Measurements from ENCODE around the gene RTP1.

RTP1 gene

DNA sequence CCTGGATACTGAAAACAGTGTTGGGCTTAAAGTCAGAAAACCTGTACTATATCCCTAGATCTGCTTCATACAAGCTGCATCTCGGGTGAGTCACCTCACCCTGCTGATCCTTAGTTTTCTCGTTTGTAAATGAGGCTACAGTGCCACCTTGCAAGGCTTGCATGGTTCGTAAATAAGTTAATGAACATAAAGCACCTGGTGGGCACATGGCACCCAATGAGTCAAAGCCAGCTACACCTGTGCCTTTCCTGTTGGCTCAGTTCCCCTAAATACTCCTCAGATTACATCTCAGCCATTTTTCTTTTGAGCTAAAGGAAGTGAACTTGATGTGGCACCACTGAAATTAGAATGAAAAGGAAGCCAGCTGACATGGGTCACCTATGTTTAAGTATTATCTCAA, 26.5 kb downstream of the RTP1 start:
- TF ChIP-seq SIN3A (IDR thresholded peaks at IDR 0.05; ENCODE audit: borderline replicate concordance, insufficient read depth, low read length) = no peak

GRCh38 chr3:187227658-187228258, 30.5 kb downstream of the RTP1 start:
- TF ChIP-seq POLR2AphosphoS5 (IDR thresholded peaks at IDR 0.05; ENCODE audit: low read depth, low read length) (no peak), TAF1 (IDR thresholded peaks at IDR 0.05; ENCODE audit: borderline replicate concordance, insufficient read depth, low read length) (no peak), SIN3A (IDR thresholded peaks at IDR 0.05; ENCODE audit: borderline replicate concordance, insufficient read depth, low read length) (no peak), FOXP2 (optimal IDR thresholded peaks at IDR 0.05; ENCODE audit: borderline replicate concordance, extremely low read depth, extremely low read length, insufficient read depth) (no peak)
- TF ChIP-seq, protein P1, sequence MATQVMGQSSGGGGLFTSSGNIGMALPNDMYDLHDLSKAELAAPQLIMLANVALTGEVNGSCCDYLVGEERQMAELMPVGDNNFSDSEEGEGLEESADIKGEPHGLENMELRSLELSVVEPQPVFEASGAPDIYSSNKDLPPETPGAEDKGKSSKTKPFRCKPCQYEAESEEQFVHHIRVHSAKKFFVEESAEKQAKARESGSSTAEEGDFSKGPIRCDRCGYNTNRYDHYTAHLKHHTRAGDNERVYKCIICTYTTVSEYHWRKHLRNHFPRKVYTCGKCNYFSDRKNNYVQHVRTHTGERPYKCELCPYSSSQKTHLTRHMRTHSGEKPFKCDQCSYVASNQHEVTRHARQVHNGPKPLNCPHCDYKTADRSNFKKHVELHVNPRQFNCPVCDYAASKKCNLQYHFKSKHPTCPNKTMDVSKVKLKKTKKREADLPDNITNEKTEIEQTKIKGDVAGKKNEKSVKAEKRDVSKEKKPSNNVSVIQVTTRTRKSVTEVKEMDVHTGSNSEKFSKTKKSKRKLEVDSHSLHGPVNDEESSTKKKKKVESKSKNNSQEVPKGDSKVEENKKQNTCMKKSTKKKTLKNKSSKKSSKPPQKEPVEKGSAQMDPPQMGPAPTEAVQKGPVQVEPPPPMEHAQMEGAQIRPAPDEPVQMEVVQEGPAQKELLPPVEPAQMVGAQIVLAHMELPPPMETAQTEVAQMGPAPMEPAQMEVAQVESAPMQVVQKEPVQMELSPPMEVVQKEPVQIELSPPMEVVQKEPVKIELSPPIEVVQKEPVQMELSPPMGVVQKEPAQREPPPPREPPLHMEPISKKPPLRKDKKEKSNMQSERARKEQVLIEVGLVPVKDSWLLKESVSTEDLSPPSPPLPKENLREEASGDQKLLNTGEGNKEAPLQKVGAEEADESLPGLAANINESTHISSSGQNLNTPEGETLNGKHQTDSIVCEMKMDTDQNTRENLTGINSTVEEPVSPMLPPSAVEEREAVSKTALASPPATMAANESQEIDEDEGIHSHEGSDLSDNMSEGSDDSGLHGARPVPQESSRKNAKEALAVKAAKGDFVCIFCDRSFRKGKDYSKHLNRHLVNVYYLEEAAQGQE (IDR thresholded peaks at IDR 0.05; ENCODE audit: insufficient read depth in 1 of 2, low read depth in 2 of 2, low read length in 2 of 2) = no peak

- TF ChIP-seq FOXP2 (optimal IDR thresholded peaks at IDR 0.05; ENCODE audit: borderline replicate concordance, extremely low read depth, extremely low read length, insufficient read depth) (no peak), SIN3A (IDR thresholded peaks at IDR 0.05; ENCODE audit: borderline replicate concordance, insufficient read depth, low read length) (no peak), POLR2AphosphoS5 (IDR thresholded peaks at IDR 0.05; ENCODE audit: low read depth, low read length) (no peak), TAF1 (IDR thresholded peaks at IDR 0.05; ENCODE audit: borderline replicate concordance, insufficient read depth, low read length) (no peak)
- TF ChIP-seq, protein P1 (IDR thresholded peaks at IDR 0.05; ENCODE audit: insufficient read depth in 1 of 2, low read depth in 2 of 2, low read length in 2 of 2) = no peak
These were observed 31.5 kb downstream of the RTP1 start for GRCh38 chr3:187228740-187229139.

DNA sequence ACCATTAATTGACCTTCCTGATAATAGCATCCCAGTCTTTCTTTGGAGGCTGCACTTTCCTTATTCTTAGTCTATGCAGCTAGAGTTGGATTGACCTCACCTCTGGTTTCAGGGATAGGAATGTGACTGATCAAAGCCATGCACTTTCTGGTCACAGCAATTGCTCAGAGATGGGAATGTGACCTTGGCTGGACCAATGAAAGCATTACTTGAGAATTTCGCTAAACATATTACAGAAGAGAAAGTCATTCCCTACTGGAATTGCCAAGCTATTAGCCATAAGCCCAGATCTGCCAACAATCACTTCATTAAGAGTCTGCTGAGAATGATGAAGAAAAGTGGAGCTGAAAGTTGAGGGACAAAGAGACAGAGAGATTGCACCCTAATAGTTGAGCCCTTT, 32.7 kb downstream of the RTP1 start:
- no peak for TF ChIP-seq SIN3A (IDR thresholded peaks at IDR 0.05; ENCODE audit: borderline replicate concordance, insufficient read depth, low read length)
- TF ChIP-seq POLR2AphosphoS5 (IDR thresholded peaks at IDR 0.05; ENCODE audit: low read depth, low read length) = no peak
- TF ChIP-seq, protein P1 (IDR thresholded peaks at IDR 0.05; ENCODE audit: insufficient read depth in 1 of 2, low read depth in 2 of 2, low read length in 2 of 2) = no peak
- TF ChIP-seq TAF1 (IDR thresholded peaks at IDR 0.05; ENCODE audit: borderline replicate concordance, insufficient read depth, low read length) = no peak
- TF ChIP-seq FOXP2 (optimal IDR thresholded peaks at IDR 0.05; ENCODE audit: borderline replicate concordance, extremely low read depth, extremely low read length, insufficient read depth) = no peak

- TF ChIP-seq, protein P1 (IDR thresholded peaks at IDR 0.05; ENCODE audit: insufficient read depth in 1 of 2, low read depth in 2 of 2, low read length in 2 of 2) = no peak
- TF ChIP-seq POLR2AphosphoS5 (IDR thresholded peaks at IDR 0.05; ENCODE audit: low read depth, low read length) (no peak), FOXP2 (optimal IDR thresholded peaks at IDR 0.05; ENCODE audit: borderline replicate concordance, extremely low read depth, extremely low read length, insufficient read depth) (no peak), TAF1 (IDR thresholded peaks at IDR 0.05; ENCODE audit: borderline replicate concordance, insufficient read depth, low read length) (no peak)
These were observed 39.7 kb downstream of the RTP1 start for GRCh38 chr3:187236962-187237361.

Measured in PFSK-1 (cell line).